K562 (cell line): ENCODE results near the gene DNAAF8. TPM values are rescaled to one million over a fixed set of nuclear protein-coding genes. Genes with fewer than 3 reads are reported as not detected.

ENCODE experiments used
- CHD1 ChIP-seq: fragments of 200-600 bp; sonication (generic); IDR thresholded peaks from one replicate; pipeline ENCODE4 v1.6.1; 2012; ENCODE audit warnings: mild to moderate bottlenecking, moderate library complexity, low read length, inconsistent platforms
- FIP1L1 ChIP-seq: fragments of 200-400 bp; formaldehyde crosslinking; IDR thresholded peaks from 2 replicates; pipeline ENCODE4 v1.6.1; 2018; ENCODE audit warnings: mild to moderate bottlenecking, low read depth, low read length; ENCODE audit not compliant: poor library complexity, severe bottlenecking
- STAG1 ChIP-seq: sonication (generic); formaldehyde crosslinking; IDR thresholded peaks from 2 replicates; pipeline ENCODE4 v1.5.0; 2020; ENCODE audit warnings: missing genetic modification reagents, borderline replicate concordance
- ZBTB7A ChIP-seq: IDR thresholded peaks from 2 replicates; pipeline ENCODE4 v1.6.1; 2011; ENCODE audit warnings: low read depth, mild to moderate bottlenecking, low read length, moderate library complexity, borderline replicate concordance; ENCODE audit not compliant: control insufficient read depth
- ZNF347 ChIP-seq: fragments of 450-650 bp; formaldehyde crosslinking; IDR thresholded peaks from 2 replicates; pipeline ENCODE4 v1.4.0; 2020; ENCODE audit warnings: low read depth, mild to moderate bottlenecking, moderate library complexity
- ZNF449 ChIP-seq: fragments of 250-450 bp; sonication (Bioruptor Pico); IDR thresholded peaks from 2 replicates; pipeline ENCODE4 v1.8.0; 2022; ENCODE audit warnings: moderate library complexity, mild to moderate bottlenecking, inconsistent platforms
- polyA plus RNA-seq, 8 experiments: library from polyadenylated mRNA; depleted of rRNA in 4 of 8; stranded (reverse) in 5 of 8; unstranded in 3 of 8; fragments of >200 nt; fragmentation: Nextera tagmentation in 2 of 8; fragmentation: Illumina TruSeq in 1 of 8; extraction: Ambion mirVana in 2 of 8; extraction: Trizol in 1 of 8; gene quantifications; 2 replicates each; pipeline versions ENCODE4 v1.2.1 to v1.2.3, GENCODE V29; 2011 to 2014; ENCODE audit warnings: inconsistent platforms in 1 of 8, missing spikeins in 1 of 8
- total RNA-seq, 7 experiments: library from RNA; depleted of rRNA in 6 of 7; stranded (reverse); fragments of >200 nt in 6 of 7; fragmentation: Illumina TruSeq in 2 of 7; extraction: Trizol in 2 of 7; gene quantifications; 2 replicates each; pipeline versions ENCODE4 v1.2.1 to v1.2.3, GENCODE V29; 2011 to 2021; ENCODE audit warnings: low replicate concordance in 1 of 7
- TF ChIP-seq, protein P1 (sequence below): fragments of 450-650 bp; IDR thresholded peaks from 2 replicates; pipeline ENCODE4 v1.6.1; 2016; ENCODE audit warnings: borderline replicate concordance

DNAAF8 gene
- total and polyA plus RNA-seq, 9 of the 15 experiments (the other 6 are each of a cell fraction or from before 2014, with no cell fraction given), result 0.04 to 0.12 (median 0.10) TPM; not detected in 6

GRCh38 chr16:4686497-4687210, 47.7 kb upstream of the DNAAF8 start (continued):
- TF ChIP-seq ZNF347 (no peak), ZNF449 (CRISPR knock-in tag) (no peak), ZBTB7A (no peak), CHD1 (no peak), STAG1 (no peak), FIP1L1 (no peak)
- TF ChIP-seq, protein P1, sequence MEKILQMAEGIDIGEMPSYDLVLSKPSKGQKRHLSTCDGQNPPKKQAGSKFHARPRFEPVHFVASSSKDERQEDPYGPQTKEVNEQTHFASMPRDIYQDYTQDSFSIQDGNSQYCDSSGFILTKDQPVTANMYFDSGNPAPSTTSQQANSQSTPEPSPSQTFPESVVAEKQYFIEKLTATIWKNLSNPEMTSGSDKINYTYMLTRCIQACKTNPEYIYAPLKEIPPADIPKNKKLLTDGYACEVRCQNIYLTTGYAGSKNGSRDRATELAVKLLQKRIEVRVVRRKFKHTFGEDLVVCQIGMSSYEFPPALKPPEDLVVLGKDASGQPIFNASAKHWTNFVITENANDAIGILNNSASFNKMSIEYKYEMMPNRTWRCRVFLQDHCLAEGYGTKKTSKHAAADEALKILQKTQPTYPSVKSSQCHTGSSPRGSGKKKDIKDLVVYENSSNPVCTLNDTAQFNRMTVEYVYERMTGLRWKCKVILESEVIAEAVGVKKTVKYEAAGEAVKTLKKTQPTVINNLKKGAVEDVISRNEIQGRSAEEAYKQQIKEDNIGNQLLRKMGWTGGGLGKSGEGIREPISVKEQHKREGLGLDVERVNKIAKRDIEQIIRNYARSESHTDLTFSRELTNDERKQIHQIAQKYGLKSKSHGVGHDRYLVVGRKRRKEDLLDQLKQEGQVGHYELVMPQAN, result no peak
